HuH-7.5 (cell line): ENCODE data around the gene RB1.

Experiments
- DNase-seq: peaks from one replicate; pipeline ENCODE4 v3.0.0; 2011; ENCODE audit warnings: low spot score

RB1 gene

DNA sequence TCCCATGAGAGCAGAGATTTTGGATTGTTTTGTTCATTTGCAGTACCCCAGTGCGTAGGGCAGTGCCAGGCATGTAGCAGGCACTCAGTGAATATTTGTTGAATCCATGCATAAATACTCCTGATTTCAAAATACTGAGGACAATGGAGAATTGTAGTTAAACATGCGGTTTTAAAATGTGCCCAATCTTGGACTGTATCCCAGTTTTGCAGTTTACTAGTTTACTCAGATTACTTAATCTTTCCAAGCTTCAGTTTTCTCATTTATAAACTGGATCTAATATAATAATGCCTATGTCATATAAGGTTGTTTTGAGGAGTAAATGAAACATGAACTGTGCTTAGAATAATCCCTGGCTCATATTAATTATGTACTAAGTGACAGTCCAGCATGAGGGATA is 190.3 kb downstream of the RB1 start:
- DNase-seq = no peak

GRCh38 chr13:48494874-48495273 is 191.3 kb downstream of the RB1 start:
- no peak for DNase-seq

- DNase-seq = no peak
Observed at GRCh38 chr13:48496271-48497161, 193.0 kb downstream of the RB1 start.

GRCh38 chr13:48497669-48498068 is 194.1 kb downstream of the RB1 start:
- DNase-seq = no peak

DNA sequence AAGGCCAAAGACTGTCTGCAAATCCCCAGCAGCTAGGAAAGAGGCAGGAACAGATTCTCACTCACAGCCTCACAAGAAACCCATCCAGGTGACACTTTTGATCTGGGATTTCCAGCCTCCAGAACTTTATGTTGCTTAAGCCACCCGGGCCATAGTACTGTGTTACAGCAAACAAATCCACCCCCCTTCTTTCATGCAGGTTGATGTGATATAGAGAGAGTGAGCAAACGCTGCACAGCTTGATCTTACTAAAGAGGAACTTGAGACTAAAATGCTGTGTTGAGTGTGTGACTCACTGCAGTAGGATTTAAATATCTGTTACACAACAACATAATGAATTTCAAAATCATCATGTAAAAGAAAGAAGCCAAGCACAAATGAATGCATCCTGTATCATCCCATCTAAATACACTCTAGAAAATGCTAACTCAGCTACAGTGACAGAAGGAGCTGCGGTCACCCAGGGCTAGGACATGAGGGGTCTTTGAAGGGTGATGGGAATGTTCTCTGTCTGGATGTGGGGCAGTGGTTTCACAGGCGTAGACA is 197.2 kb downstream of the RB1 start:
- no peak for DNase-seq

GRCh38 chr13:48501705-48502104 is 198.2 kb downstream of the RB1 start:
- DNase-seq = no peak

DNA sequence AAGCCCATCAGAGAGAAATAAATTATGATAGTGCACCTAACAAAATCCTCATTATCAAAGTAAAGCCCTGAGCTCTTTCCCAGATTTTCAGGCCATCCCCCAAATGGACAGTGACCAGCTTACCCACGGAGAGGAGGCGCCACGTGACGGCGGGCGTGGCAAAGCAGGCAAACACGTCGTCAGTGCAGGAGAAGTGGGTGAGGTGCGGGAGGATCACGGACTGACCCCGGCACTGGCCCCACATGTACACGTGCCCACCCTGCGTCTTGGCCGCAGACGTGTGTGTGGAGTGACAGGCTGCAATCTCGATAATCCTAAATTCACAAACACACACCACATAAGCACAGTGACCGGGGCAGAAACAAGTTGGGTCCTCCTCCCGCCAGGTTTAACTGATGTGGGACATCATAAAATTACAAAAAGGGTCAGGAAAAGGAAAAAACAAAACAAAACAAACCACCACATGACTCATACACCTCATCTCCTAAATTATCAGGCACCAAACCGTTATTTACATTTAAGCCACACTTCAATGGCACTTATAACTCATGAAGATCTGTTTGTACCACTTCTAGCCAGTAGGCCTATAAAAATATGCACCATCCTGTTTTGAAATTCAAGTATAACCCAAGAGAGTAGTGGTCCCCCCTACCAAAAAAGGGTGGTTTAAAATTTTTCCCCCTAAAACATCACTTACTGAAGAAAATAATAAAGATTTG is 199.2 kb downstream of the RB1 start:
- no peak for DNase-seq

- DNase-seq = no peak
Observed at GRCh38 chr13:48504606-48505005, 201.1 kb downstream of the RB1 start.

- DNase-seq = no peak
Observed at GRCh38 chr13:48505012-48505411, 201.5 kb downstream of the RB1 start.

DNA sequence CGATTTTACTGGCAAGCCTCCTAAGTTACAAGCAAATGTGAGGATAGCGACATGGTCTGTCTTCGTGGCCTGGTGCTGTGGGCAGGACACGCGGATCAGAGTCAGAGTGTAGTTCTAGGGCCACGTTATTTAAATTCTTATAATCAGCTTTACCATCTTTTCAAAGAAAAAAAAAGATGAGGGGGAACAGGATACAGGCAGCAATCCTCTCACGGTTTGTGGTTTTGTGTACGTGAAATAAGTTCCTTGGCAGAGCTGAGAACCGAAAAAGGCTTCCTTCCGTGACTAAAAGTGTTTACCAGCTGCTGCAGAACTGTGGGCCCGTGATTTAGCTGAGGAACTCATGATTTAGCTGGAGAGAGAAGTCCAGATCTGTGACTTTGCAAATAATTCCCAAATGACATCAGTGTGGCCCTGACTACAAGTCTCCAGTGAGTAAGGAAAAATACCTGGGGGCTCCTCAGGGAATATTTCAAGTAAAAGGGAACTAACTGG is 202.1 kb downstream of the RB1 start:
- no peak for DNase-seq

- DNase-seq = no peak
Observed at GRCh38 chr13:48506092-48506701, 202.6 kb downstream of the RB1 start.

- DNase-seq = no peak
Observed at GRCh38 chr13:48507021-48507420, 203.5 kb downstream of the RB1 start.

DNA sequence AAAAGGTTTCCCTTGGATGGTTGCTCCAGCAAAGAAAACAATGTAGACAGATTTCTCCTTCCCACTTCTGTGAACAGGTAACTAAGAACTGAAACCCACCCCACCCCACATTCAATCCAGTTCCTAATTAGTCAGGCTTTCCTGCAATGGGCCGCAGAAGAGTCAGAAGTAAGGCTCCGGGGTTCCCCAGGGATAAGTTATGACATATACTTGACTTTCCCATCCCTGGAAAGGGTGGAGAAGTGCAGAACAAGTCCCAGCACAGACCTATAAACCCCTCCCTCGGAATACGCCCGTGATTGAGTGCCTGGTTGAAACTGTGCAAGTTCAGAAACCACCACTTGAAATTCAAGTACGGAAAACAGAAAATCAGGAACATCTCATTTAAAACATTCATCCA is 204.5 kb downstream of the RB1 start:
- DNase-seq = no peak

GRCh38 chr13:48510698-48511097 is 207.1 kb downstream of the RB1 start:
- DNase-seq = no peak

GRCh38 chr13:48511621-48512230 is 208.2 kb downstream of the RB1 start:
- DNase-seq = no peak

DNA sequence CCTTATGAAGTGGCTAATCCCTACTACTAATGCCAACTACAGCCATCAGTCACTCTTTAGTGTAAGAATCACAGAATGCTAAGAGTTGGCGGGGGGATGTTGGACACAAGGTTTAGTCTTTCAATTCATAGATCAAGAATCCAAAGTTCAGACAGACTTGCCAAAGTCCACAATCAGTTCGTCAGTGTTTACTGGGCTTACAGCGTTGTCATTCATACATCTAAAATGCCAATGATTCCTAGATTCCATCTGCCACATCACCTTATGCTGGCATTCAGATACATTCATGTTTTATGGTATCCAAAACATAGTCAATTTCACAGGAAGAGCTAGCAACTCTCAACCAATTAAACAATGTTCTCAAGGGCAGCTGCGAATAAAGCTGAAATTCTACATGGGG is 211.2 kb downstream of the RB1 start:
- DNase-seq = no peak

GRCh38 chr13:48515732-48516131 is 212.2 kb downstream of the RB1 start:
- DNase-seq = no peak

DNA sequence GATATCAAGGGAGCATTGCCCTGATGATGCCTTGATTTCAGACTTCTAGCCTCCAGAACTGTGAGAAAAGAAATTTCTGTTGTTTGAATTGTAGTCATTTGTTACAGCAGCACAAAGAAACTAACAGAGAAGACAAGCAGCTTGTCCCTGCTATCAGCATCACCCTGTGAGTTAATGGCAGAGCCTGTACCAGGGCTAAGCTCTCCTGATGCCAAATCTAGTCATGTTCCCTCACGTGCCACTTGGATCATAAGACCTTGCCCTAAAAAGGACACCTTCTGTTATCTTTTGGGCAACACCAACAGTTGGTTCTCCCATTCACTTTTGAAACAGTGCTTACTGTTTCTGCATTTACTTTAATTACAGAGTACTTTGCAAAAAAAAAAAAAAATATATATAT is 214.5 kb downstream of the RB1 start:
- no peak for DNase-seq

DNA sequence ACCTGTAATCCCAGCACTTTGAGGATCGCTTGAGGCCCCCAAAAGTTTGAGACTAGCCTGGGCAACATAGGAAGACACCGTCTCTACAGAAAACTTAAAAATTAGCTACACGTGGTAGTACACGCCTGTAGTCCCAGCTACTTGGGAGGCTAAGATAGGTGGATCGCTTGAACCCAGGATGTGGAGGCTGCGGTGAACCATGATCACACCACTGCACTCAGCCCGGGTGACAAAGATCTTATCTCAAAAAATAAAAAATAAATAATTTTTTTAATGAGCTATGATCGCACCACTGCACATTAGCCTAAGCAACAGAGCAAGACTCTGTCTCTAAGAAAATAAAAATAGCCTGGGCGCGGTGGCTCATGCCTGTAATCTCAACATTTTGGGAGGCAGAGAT is 222.7 kb downstream of the RB1 start:
- no peak for DNase-seq

- DNase-seq = no peak
Observed at GRCh38 chr13:48527955-48528354, 224.4 kb downstream of the RB1 start.

GRCh38 chr13:48528720-48529119 is 225.2 kb downstream of the RB1 start:
- no peak for DNase-seq

DNA sequence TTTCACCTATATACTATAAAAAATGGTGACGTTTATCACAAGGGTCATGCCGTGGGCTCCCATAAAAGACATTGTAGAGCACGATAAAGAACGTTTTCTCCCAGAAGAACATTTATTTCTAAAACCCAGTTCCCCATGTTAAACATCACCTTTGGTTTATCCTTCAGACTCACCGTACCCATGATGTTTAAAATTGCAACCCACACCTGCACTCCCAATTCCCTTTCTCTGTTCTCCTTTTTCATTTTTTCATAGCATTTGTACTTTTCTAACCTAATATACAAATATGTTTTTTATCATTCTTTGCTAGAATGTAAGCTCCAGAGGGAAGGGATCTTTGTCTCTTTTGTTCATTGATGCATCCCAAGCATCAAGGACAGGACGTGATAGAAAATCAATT is 227.3 kb downstream of the RB1 start:
- DNase-seq = no peak
